ENCODE data around the gene TGM4.

- no peak for TF ChIP-seq CTCF (IDR thresholded peaks at IDR 0.05)
- TF ChIP-seq POLR2A (IDR thresholded peaks at IDR 0.05) = no peak
Measured at GRCh38 chr3:44903751-44904150, 29.3 kb downstream of the TGM4 start.

Measured in Peyer's patch (tissue), 4 donors.